ENCODE data around the gene CRAT. TPM values are rescaled to one million over a fixed set of nuclear protein-coding genes. Genes with fewer than 3 reads are reported as not detected.

CRAT gene
- total and polyA plus RNA-seq, 4 donors, result 10.4 to 26.0 (median 16.5) TPM

DNA sequence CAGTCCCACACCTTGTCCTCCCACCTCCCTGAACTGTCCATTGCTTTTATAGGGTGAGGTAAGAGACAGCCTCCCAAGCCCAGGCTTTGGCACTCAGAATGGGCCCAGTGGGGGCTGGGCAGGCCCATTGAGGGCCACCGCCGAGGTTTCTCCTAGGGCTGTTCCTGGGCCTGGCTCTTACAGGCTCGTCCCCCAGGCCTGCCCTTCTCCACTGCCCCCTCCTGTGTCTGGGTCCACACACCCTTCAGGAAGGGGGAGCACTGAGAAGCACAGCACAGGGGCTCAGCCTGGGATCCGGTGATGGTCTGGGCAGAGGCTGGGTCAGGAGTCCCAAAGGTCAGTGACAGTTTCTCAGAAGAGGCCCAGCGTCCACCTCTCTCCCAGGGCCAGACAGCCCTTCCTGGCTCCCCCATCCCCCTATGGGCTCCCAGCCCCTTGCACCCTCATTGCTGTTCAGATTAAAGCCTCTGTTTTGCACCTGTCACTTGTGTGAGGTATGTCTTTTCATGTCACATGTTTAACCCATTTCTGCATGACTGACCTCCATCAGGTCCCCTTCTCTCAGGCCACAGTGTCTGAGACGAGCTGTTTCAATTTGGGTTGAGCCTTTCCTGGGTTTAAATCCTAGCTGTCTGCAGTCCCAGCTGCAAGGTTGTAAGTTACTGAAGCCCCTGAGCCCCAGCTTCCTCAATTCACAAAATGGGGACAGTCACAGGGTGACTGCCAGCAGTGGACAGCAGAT lies 38.0 kb upstream of the CRAT start:
- Histone ChIP-seq H3K4me3 (no peak overlapping the region), H3K9ac (ENCODE audit: insufficient read depth in 1 of 2, low read length in 2 of 2) (no peak overlapping the region), H3K27ac (ENCODE audit: low read depth in 1 of 2, low read length in 1 of 2) (no peak overlapping the region), H3K36me3 (ENCODE audit: control insufficient read depth in 4 of 4, insufficient read depth in 4 of 4, low read length in 4 of 4) (peaks cover 0 to 38% (median 9%) of the 10 kb centered on the region in 4 donors), H3K4me1 (ENCODE audit: control insufficient read depth in 5 of 5, insufficient read depth in 5 of 5, low read length in 5 of 5) (peaks cover 8 to 32% (median 17%) of the 10 kb centered on the region in 5 donors), H3K27me3 (ENCODE audit: control insufficient read depth in 3 of 3, insufficient read depth in 3 of 3, low read length in 2 of 3) (no peaks in the 10 kb centered on the region), H3K9me3 (ENCODE audit: control insufficient read depth in 4 of 4, insufficient read depth in 3 of 4, low read length in 3 of 4) (no peaks in the 10 kb centered on the region)
- ATAC-seq (ENCODE audit: insufficient read depth, low FRiP score) (no peak), DNase-seq (no peak)
- WGBS, 2 donors, result 80 to 83% methylated on average over 6 of the region's 6 CpGs
- TF ChIP-seq, protein P1, sequence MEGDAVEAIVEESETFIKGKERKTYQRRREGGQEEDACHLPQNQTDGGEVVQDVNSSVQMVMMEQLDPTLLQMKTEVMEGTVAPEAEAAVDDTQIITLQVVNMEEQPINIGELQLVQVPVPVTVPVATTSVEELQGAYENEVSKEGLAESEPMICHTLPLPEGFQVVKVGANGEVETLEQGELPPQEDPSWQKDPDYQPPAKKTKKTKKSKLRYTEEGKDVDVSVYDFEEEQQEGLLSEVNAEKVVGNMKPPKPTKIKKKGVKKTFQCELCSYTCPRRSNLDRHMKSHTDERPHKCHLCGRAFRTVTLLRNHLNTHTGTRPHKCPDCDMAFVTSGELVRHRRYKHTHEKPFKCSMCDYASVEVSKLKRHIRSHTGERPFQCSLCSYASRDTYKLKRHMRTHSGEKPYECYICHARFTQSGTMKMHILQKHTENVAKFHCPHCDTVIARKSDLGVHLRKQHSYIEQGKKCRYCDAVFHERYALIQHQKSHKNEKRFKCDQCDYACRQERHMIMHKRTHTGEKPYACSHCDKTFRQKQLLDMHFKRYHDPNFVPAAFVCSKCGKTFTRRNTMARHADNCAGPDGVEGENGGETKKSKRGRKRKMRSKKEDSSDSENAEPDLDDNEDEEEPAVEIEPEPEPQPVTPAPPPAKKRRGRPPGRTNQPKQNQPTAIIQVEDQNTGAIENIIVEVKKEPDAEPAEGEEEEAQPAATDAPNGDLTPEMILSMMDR (IDR thresholded peaks at IDR 0.05; ENCODE audit: control extremely low read depth, extremely low read depth), result no peak

DNA sequence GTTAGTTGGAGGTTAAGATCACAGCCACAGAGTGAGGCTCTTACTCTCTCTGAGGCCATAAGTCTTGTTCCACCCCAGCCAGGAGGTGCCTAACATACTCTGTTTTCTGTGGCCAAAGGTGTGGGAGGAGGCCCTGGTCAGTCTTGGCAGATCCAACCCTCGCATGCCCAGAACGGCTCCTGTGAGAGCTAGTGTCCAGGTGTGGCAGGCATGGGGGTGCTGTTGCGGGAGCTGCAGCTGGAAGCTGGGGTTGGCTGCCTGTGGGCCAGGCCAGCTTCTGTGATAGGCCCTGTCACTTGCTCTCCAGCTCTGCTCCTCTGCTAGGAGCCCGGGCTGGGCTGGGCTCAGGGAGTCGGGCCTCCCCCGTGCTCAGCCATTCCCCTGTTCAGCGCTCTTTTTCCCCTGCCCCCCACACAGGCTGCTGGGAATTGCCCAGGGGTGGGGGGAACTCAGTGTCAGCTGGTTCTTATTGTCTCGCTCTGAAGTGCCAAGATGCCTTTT lies 35.9 kb upstream of the CRAT start:
- WGBS, 2 donors, result 51 to 77% methylated on average over 7 to 8 of the region's 8 CpGs
- Histone ChIP-seq H3K27ac (ENCODE audit: low read depth in 1 of 2, low read length in 1 of 2) (peak overlapping the region; percentile 73 to 78), H3K27me3 (ENCODE audit: control insufficient read depth in 3 of 3, insufficient read depth in 3 of 3, low read length in 2 of 3) (no peaks in the 10 kb centered on the region), H3K4me3 (no peak overlapping the region), H3K9ac (ENCODE audit: insufficient read depth in 1 of 2, low read length in 2 of 2) (peak overlapping the region in 1 of 2 donors; percentile 79), H3K36me3 (ENCODE audit: control insufficient read depth in 4 of 4, insufficient read depth in 4 of 4, low read length in 4 of 4) (peaks cover 0 to 36% (median 15%) of the 10 kb centered on the region in 4 donors), H3K9me3 (ENCODE audit: control insufficient read depth in 4 of 4, insufficient read depth in 3 of 4, low read length in 3 of 4) (no peaks in the 10 kb centered on the region), H3K4me1 (ENCODE audit: control insufficient read depth in 5 of 5, insufficient read depth in 5 of 5, low read length in 5 of 5) (peaks cover 8 to 51% (median 33%) of the 10 kb centered on the region in 5 donors)
- ATAC-seq (ENCODE audit: insufficient read depth, low FRiP score) (no peak), DNase-seq (peak; percentile 51 to 73 (median 68))
- TF ChIP-seq, protein P1 (IDR thresholded peaks at IDR 0.05; ENCODE audit: control extremely low read depth, extremely low read depth), result no peak

DNA sequence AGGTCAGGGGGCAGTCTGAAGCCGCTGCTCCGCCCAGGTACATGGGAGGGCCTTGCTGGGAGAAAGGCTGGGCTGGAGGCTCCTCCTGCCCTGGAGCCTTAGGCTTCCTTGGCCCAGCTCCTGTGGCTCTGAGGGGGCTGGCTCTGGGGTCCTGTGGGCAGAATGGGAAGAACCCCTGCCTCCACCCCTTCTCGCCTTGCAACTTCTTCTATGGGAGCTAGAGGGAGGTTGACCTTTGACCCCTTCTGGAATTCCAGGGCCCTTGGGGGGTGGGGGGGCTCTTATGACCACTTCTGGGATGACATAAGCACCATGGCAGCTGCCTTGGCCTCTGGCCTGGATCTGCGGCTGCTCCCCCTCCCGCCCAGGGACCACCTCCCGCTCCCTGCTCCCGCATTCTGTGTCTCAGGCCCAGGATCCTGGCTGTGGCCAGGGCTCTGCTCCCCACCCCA lies 35.3 kb upstream of the CRAT start:
- Histone ChIP-seq H3K9me3 (ENCODE audit: control insufficient read depth in 4 of 4, insufficient read depth in 3 of 4, low read length in 3 of 4) (no peaks in the 10 kb centered on the region), H3K27ac (ENCODE audit: low read depth in 1 of 2, low read length in 1 of 2) (peak overlapping the region; percentile 73 to 78), H3K4me1 (ENCODE audit: control insufficient read depth in 5 of 5, insufficient read depth in 5 of 5, low read length in 5 of 5) (peaks cover 11 to 57% (median 36%) of the 10 kb centered on the region in 5 donors), H3K27me3 (ENCODE audit: control insufficient read depth in 3 of 3, insufficient read depth in 3 of 3, low read length in 2 of 3) (no peaks in the 10 kb centered on the region), H3K4me3 (no peak overlapping the region), H3K36me3 (ENCODE audit: control insufficient read depth in 4 of 4, insufficient read depth in 4 of 4, low read length in 4 of 4) (peaks cover 0 to 32% (median 13%) of the 10 kb centered on the region in 4 donors), H3K9ac (ENCODE audit: insufficient read depth in 1 of 2, low read length in 2 of 2) (peak overlapping the region in 1 of 2 donors; percentile 79)
- WGBS, 2 donors, result 57 to 82% methylated on average over 7 of the region's 7 CpGs
- ATAC-seq (ENCODE audit: insufficient read depth, low FRiP score), result no peak
- peak; percentile 81 to 83 (median 82) for DNase-seq
- TF ChIP-seq, protein P1 (IDR thresholded peaks at IDR 0.05; ENCODE audit: control extremely low read depth, extremely low read depth), result no peak
